Heart left ventricle (tissue), 16 donors: ENCODE results near the gene BTBD17. TPM values are rescaled to one million over a fixed set of nuclear protein-coding genes. Genes with fewer than 3 reads are reported as not detected.
A peak's percentile ranks its signal among the peaks of the same experiment; 100 is the strongest.

Experiments used
- ATAC-seq, 4 donors: fragments of 200-7000 bp; cut with Tn5 transposase; one replicate each; pipeline ENCODE4 v1.9.1; 2020 to 2022; ENCODE audit warnings: moderate library complexity in 4 of 4, mild to moderate bottlenecking in 3 of 4, moderate number of reproducible peaks in 1 of 4
- DNase-seq, 5 donors: peaks; one replicate each; pipeline ENCODE4 v3.0.0-alpha.2; 2020
- H3K27ac ChIP-seq, 12 donors: fragments of 200-600 bp; sonication (generic) in 4 of 12; one replicate each; pipeline versions ENCODE4 v1.5.0 to v1.8.0; 2016 to 2022; ENCODE audit warnings: mild to moderate bottlenecking in 2 of 12
- H3K27me3 ChIP-seq, 9 donors: fragments of 200-600 bp; sonication (generic) in 2 of 9; one replicate each; pipeline versions ENCODE4 v1.5.1 to v1.8.0; 2016 to 2022; ENCODE audit warnings: mild to moderate bottlenecking in 3 of 9
- H3K36me3 ChIP-seq, 9 donors: fragments of 200-600 bp; sonication (generic) in 2 of 9; one replicate each; pipeline versions ENCODE4 v1.5.0 to v1.8.0; 2018 to 2022; ENCODE audit warnings: mild to moderate bottlenecking in 2 of 9
- H3K4me1 ChIP-seq, 12 donors: fragments of 200-600 bp; sonication (generic) in 4 of 12; one replicate each; pipeline versions ENCODE4 v1.5.0 to v1.8.0; 2016 to 2022; ENCODE audit warnings: mild to moderate bottlenecking in 3 of 12
- H3K4me3 ChIP-seq, 12 donors: fragments of 200-600 bp; sonication (generic) in 4 of 12; one replicate each; pipeline versions ENCODE4 v1.5.0 to v1.8.0; 2017 to 2022; ENCODE audit warnings: mild to moderate bottlenecking in 9 of 12, moderate library complexity in 4 of 12
- H3K9me3 ChIP-seq, 12 donors: fragments of 200-600 bp; sonication (generic) in 4 of 12; one replicate each; pipeline versions ENCODE4 v1.5.0 to v1.8.0; 2016 to 2022; ENCODE audit warnings: mild to moderate bottlenecking in 1 of 12
- CTCF ChIP-seq, 12 donors: fragments of 200-600 bp; sonication (generic) in 4 of 12; IDR thresholded peaks; one replicate each; pipeline versions ENCODE4 v1.5.0 to v1.8.0; 2018 to 2022; ENCODE audit warnings: antibody characterized with exemption in 12 of 12, mild to moderate bottlenecking in 5 of 12
- POLR2A ChIP-seq, 2 donors: fragments of 450-650 bp; IDR thresholded peaks; one replicate each; pipeline ENCODE4 v1.6.1; 2017; ENCODE audit warnings: antibody characterized with exemption in 2 of 2, mild to moderate bottlenecking in 2 of 2, moderate library complexity in 2 of 2
- WGBS, 4 donors: extraction: QIAGEN DNeasy Blood & Tissue Kit in 2 of 4; methylation state at CpG; one replicate each; pipeline versions ENCODE4 v1.1.5 to v1.1.7; 2013 to 2018; 5-methylcytosine and 5-hydroxymethylcytosine counted together
- intact Hi-C, 10 donors: fragments of 100-400 bp; cut with DNase I; formaldehyde crosslinking; loops; one replicate each; pipeline versions ENCODE4 v1.11.1 to v1.14.2; 2022
- polyA plus RNA-seq, 2 donors: library from polyadenylated mRNA; stranded (reverse); fragments of 200-250 nt; gene quantifications; one replicate each; pipeline ENCODE4 v1.2.3, GENCODE V29; 2013
- total RNA-seq, 9 donors: library from RNA; depleted of rRNA in 2 of 9; stranded (reverse); fragments of >200 nt in 2 of 9; fragmentation: NEBNext Ultra II Directional in 3 of 9; extraction: Animal tissue kit (Norgen Biotek cat#: 25700) in 3 of 9; gene quantifications; one replicate each; pipeline versions ENCODE4 v1.1.0 to v1.2.4, GENCODE V29; 2016 to 2023
- donor health status: ischemic (EF 13 %, LVEDD 7.1; RV severe dilation, severe dysfunction).
- donor health status: healthy with polysubstance abuse.
- donor health status: DM: no; HTN: yes; CAD: no.
- donor health status: DM: no; HTN: no; CAD: no.
- donor health status: ischemic (EF 25% LVEDD 6.9; RV normal size, moderate dysfunction).
- donor health status: ischemic (EF 25% LVEDD 5.7; RV mildly dilated, moderate dysfunction).
- donor health status: healthy.
- donor health status: DM: yes; HTN: yes; CAD: no.
- donor health status: ischemic (EF 35%, LVEDD 5.7; RV mildly dilated, moderate dysfunction).
- donor health status: nonischemic (EF 11% LVEDD 7.7; RV severe dilation, severe dysfunction).
- donor health status: DM: yes; HTN: yes; CAD: no.
- donor health status: PGD.
- donor health status: ischemic (EF 29% LVEDD 5.4; RV normal size, mild dysfunction).
- donor health status: nonischemic (EF 23%, LVEDD 6.1; RV moderate dilation, normal function).

BTBD17 gene
- total and polyA plus RNA-seq, 11 donors = not detected

- Histone ChIP-seq H3K36me3 (no peaks in the 10 kb centered on the region), H3K27me3 (peaks cover 24 to 98% (median 77%) of the 10 kb centered on the region in 9 donors), H3K4me1 (peaks cover 0 to 21% (median 7%) of the 10 kb centered on the region in 12 donors), H3K9me3 (no peaks in the 10 kb centered on the region), H3K4me3 (no peak overlapping the region), H3K27ac (no peak overlapping the region)
- intact Hi-C loops = loop anchor here in 2 of 10 donors (5.0 kb wide), 2 partner anchors 53 to 143 kb away; partner anchors contain the start of gene TTYH2 (in 1 of the 2)
- DNase-seq (no peak), ATAC-seq (no peak)
- 79 to 89% (median 84%) methylated on average over 8 of the region's 8 CpGs for WGBS, 4 donors
- TF ChIP-seq POLR2A (IDR thresholded peaks at IDR 0.05) (no peak), CTCF (IDR thresholded peaks at IDR 0.05) (no peak)
Observed at GRCh38 chr17:74355065-74355464, 6.6 kb downstream of the BTBD17 start.

GRCh38 chr17:74354561-74354960, 7.1 kb downstream of the BTBD17 start:
- Histone ChIP-seq H3K36me3 (no peaks in the 10 kb centered on the region), H3K4me3 (no peak overlapping the region), H3K27me3 (peaks cover 24 to 97% (median 75%) of the 10 kb centered on the region in 9 donors), H3K27ac (no peak overlapping the region), H3K9me3 (no peaks in the 10 kb centered on the region), H3K4me1 (peaks cover 0 to 21% (median 7%) of the 10 kb centered on the region in 12 donors)
- intact Hi-C loops = loop anchor here in 5 of 10 donors (5.0 kb wide), 3 partner anchors 42 to 52 kb away; no protein-coding TSS in a partner anchor
- WGBS, 4 donors = 82 to 94% (median 83%) methylated on average over 9 to 10 of the region's 10 CpGs
- no peak for TF ChIP-seq POLR2A (IDR thresholded peaks at IDR 0.05)
- no peak for TF ChIP-seq CTCF (IDR thresholded peaks at IDR 0.05)
- peak in 1 of 4 donors; percentile 5 for ATAC-seq
- no peak for DNase-seq

- ATAC-seq (peak in 3 of 4 donors; percentile 42 to 69 (median 64)), DNase-seq (peak in 4 of 5 donors; percentile 46 to 74 (median 53))
Observed at GRCh38 chr17:74354123-74354522, 7.5 kb downstream of the BTBD17 start.

More at GRCh38 chr17:74354123-74354522, 7.5 kb downstream of the BTBD17 start:
- H3K36me3 ChIP-seq = no peaks in the 10 kb centered on the region
- no peak overlapping the region for H3K4me3 ChIP-seq
- no peak overlapping the region for H3K27ac ChIP-seq
- 6 to 18% (median 8%) methylated on average over 10 to 29 of the region's 29 CpGs for WGBS, 4 donors
- H3K9me3 ChIP-seq = no peaks in the 10 kb centered on the region
- TF ChIP-seq POLR2A (IDR thresholded peaks at IDR 0.05) = no peak
- peak; percentile 30 to 68 (median 45) for TF ChIP-seq CTCF (IDR thresholded peaks at IDR 0.05)
- H3K4me1 ChIP-seq = peaks cover 0 to 21% (median 7%) of the 10 kb centered on the region in 12 donors
- H3K27me3 ChIP-seq = peaks cover 24 to 93% (median 74%) of the 10 kb centered on the region in 9 donors
- intact Hi-C loops = loop anchor here in 5 of 10 donors (5.0 kb wide), 3 partner anchors 42 to 52 kb away; no protein-coding TSS in a partner anchor
